GM23338 (cell line): ENCODE data around the gene MAPT. TPM values are rescaled to one million over a fixed set of nuclear protein-coding genes. Genes with fewer than 3 reads are reported as not detected.

Experiments
- ATAC-seq: fragments of 200-7000 bp; cut with Tn5 transposase; 3 replicates; pipeline ENCODE4 v1.9.1; 2020
- DNase-seq: peaks from one replicate; pipeline ENCODE4 v3.0.0-alpha.2; 2015; ENCODE audit warnings: low spot score
- H2AFZ ChIP-seq: fragments of 200-600 bp; sonication (generic); 2 replicates; pipeline ENCODE4 v1.8.0; 2016; ENCODE audit warnings: antibody characterized with exemption, mild to moderate bottlenecking, moderate library complexity
- H3F3A ChIP-seq: fragments of 200-600 bp; sonication (generic); replicated peaks from 2 replicates; pipeline ENCODE4 v1.8.0; 2017; ENCODE audit warnings: antibody characterized with exemption, mixed run types, low read depth
- H3K27ac ChIP-seq: fragments of 200-600 bp; sonication (generic); 2 replicates; pipeline ENCODE4 v1.6.1; 2016; ENCODE audit warnings: low read depth
- H3K27me3 ChIP-seq: fragments of 200-600 bp; sonication (generic); 2 replicates; pipeline ENCODE4 v1.8.0; 2016; ENCODE audit warnings: mild to moderate bottlenecking, mixed run types, moderate library complexity; ENCODE audit not compliant: insufficient read depth
- H3K36me3 ChIP-seq: fragments of 200-600 bp; sonication (generic); 2 replicates; pipeline ENCODE4 v1.8.0; 2016; ENCODE audit warnings: mild to moderate bottlenecking; ENCODE audit not compliant: insufficient read depth
- H3K4me1 ChIP-seq: fragments of 200-600 bp; sonication (generic); 2 replicates; pipeline ENCODE4 v1.8.0; 2016; ENCODE audit warnings: mild to moderate bottlenecking, moderate library complexity; ENCODE audit not compliant: insufficient read depth
- H3K4me2 ChIP-seq: fragments of 200-600 bp; sonication (generic); 2 replicates; pipeline ENCODE4 v1.7.1; 2017; ENCODE audit warnings: mixed run types
- H3K4me3 ChIP-seq: fragments of 200-600 bp; sonication (generic); 2 replicates; pipeline ENCODE4 v1.6.1; 2016; ENCODE audit warnings: mixed run types
- H3K79me2 ChIP-seq: fragments of 200-600 bp; sonication (generic); replicated peaks from 2 replicates; pipeline ENCODE4 v1.8.0; 2017; ENCODE audit warnings: mild to moderate bottlenecking; ENCODE audit not compliant: insufficient read depth
- H3K9me2 ChIP-seq: fragments of 200-600 bp; sonication (generic); 2 replicates; pipeline ENCODE4 v1.8.0; 2017; ENCODE audit not compliant: insufficient read depth
- H4K20me1 ChIP-seq: fragments of 200-600 bp; sonication (generic); replicated peaks from 2 replicates; pipeline ENCODE4 v1.8.0; 2017; ENCODE audit warnings: mild to moderate bottlenecking; ENCODE audit not compliant: insufficient read depth
- H3K27ac Mint-ChIP-seq: 2 replicates; pipeline ENCODE4 v1.8.0; 2020; ENCODE audit warnings: inconsistent platforms, mild to moderate bottlenecking, moderate library complexity, mixed read lengths
- H3K27me3 Mint-ChIP-seq: 3 replicates; pipeline ENCODE4 v1.8.0; 2022; ENCODE audit warnings: low read depth, mild to moderate bottlenecking, moderate library complexity, mixed read lengths, inconsistent platforms; ENCODE audit not compliant: insufficient read depth, poor library complexity
- H3K36me3 Mint-ChIP-seq: 3 replicates; pipeline ENCODE4 v1.8.0; 2021; ENCODE audit warnings: low read depth, mild to moderate bottlenecking, inconsistent platforms, moderate library complexity, mixed read lengths
- H3K4me1 Mint-ChIP-seq: 3 replicates; pipeline ENCODE4 v1.8.0; 2020; ENCODE audit warnings: mild to moderate bottlenecking, inconsistent platforms, mixed read lengths
- H3K4me3 Mint-ChIP-seq: 3 replicates; pipeline ENCODE4 v1.8.0; 2021; ENCODE audit warnings: moderate library complexity, mild to moderate bottlenecking, inconsistent platforms, mixed read lengths
- H3K9me3 Mint-ChIP-seq: 3 replicates; pipeline ENCODE4 v1.8.0; 2020; ENCODE audit warnings: moderate library complexity, mild to moderate bottlenecking, inconsistent platforms, mixed read lengths
- CREB1 ChIP-seq: fragments of 250-450 bp; sonication (Bioruptor Pico); IDR thresholded peaks from 2 replicates; pipeline ENCODE4 v1.5.0; 2020; ENCODE audit warnings: low read depth, mild to moderate bottlenecking, moderate library complexity
- EZH2 ChIP-seq: fragments of 200-600 bp; sonication (generic); IDR thresholded peaks from one replicate; pipeline ENCODE4 v1.8.0; 2017; ENCODE audit warnings: antibody characterized with exemption, mild to moderate bottlenecking, low read depth; ENCODE audit not compliant: unreplicated experiment
- EZH2phosphoT487 ChIP-seq: fragments of 200-600 bp; sonication (generic); IDR thresholded peaks from one replicate; pipeline ENCODE4 v1.8.1; 2018; ENCODE audit warnings: antibody characterized with exemption; ENCODE audit not compliant: unreplicated experiment
- JUNB ChIP-seq: IDR thresholded peaks from one replicate; pipeline ENCODE4 v1.6.1; 2016; ENCODE audit warnings: antibody characterized with exemption; ENCODE audit not compliant: unreplicated experiment
- NANOG ChIP-seq: IDR thresholded peaks from 2 replicates; pipeline ENCODE4 v1.6.1; 2016; ENCODE audit warnings: antibody characterized with exemption, borderline replicate concordance
- STAT1 ChIP-seq: IDR thresholded peaks from one replicate; pipeline ENCODE4 v1.6.1; 2016; ENCODE audit warnings: antibody characterized with exemption; ENCODE audit not compliant: unreplicated experiment
- ZNF331 ChIP-seq: fragments of 250-450 bp; sonication (Bioruptor Pico); IDR thresholded peaks from 2 replicates; pipeline ENCODE4 v1.5.0; 2020; ENCODE audit warnings: low read depth, mild to moderate bottlenecking, moderate library complexity
- polyA plus RNA-seq: library from polyadenylated mRNA; unstranded; fragments of >200 nt; fragmentation: Nextera tagmentation; extraction: Ambion mirVana; gene quantifications from 2 replicates; pipeline ENCODE4 v1.2.1, GENCODE V29; 2016
- total RNA-seq: library from RNA; depleted of rRNA; stranded (reverse); fragments of >200 nt; shearing (Covaris generic); gene quantifications from 2 replicates; pipeline ENCODE4 v1.2.3, GENCODE V29; 2014
- TF ChIP-seq, protein P1 (sequence below): IDR thresholded peaks from 2 replicates; pipeline ENCODE4 v1.6.1; 2016; ENCODE audit warnings: antibody characterized with exemption
- TF ChIP-seq, protein P2 (sequence below), 2 experiments: fragments of 200-600 bp in 1 of 2; sonication (generic) in 1 of 2; conservative IDR thresholded peaks; 2 replicates each; pipeline versions ENCODE4 v1.5.1 to v1.6.1; 2016 to 2017; ENCODE audit warnings: antibody characterized with exemption in 2 of 2, low read depth in 2 of 2, mild to moderate bottlenecking in 2 of 2, moderate library complexity in 1 of 2
- TF ChIP-seq, protein P3 (sequence below): IDR thresholded peaks from one replicate; pipeline ENCODE4 v1.6.1; 2018; ENCODE audit warnings: antibody characterized with exemption; ENCODE audit not compliant: unreplicated experiment

The MAPT gene
- total and polyA plus RNA-seq, 2 experiments from 2014 or later: 1.1 to 2.1 TPM

DNA sequence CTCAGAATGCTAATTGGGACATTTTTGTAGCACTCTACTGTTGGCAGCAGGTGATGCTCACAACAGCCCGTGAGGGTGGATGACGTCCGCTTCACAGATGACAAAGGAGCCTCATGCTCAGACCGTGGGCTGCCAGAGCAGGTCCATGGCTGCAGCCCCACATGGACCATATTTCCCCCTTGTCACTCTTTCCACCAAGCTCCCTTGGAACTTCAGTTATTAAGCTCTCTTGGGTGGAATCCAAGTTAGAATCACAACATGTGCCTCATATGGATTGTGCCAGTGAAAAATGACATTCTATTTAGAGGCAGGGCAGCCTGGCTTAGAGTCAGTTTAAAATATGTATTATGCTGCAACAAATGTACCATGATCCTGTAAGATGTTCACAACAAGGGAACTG is 71.5 kb downstream of the MAPT start:
- ATAC-seq (no peak), DNase-seq (no peak)
- Histone ChIP-seq H3F3A (no peaks in the 10 kb centered on the region), H3K4me1 (no peaks in the 10 kb centered on the region), H3K79me2 (no peaks in the 10 kb centered on the region), H3K4me3 (no peak overlapping the region), H3K27me3 (no peaks in the 10 kb centered on the region), H3K36me3 (no peaks in the 10 kb centered on the region), H3K4me2 (no peak overlapping the region), H3K9me2 (0 out of 2 replicates have a peak, but pooled peaks cover 12% of the 10 kb centered on the region), H4K20me1 (no peaks in the 10 kb centered on the region), H2AFZ (no peak overlapping the region), H3K27ac (no peak overlapping the region)
- H3K27ac Mint-ChIP-seq: no peak overlapping the region
- H3K4me3 Mint-ChIP-seq: no peak overlapping the region
- H3K4me1 Mint-ChIP-seq: no peaks in the 10 kb centered on the region
- H3K9me3 Mint-ChIP-seq: no peaks in the 10 kb centered on the region; the same call in 2 of the 3 replicates
- no peaks in the 10 kb centered on the region for H3K27me3 Mint-ChIP-seq
- TF ChIP-seq STAT1 (no peak), EZH2phosphoT487 (no peak), NANOG (no peak), EZH2 (no peak)
- TF ChIP-seq, protein P1, sequence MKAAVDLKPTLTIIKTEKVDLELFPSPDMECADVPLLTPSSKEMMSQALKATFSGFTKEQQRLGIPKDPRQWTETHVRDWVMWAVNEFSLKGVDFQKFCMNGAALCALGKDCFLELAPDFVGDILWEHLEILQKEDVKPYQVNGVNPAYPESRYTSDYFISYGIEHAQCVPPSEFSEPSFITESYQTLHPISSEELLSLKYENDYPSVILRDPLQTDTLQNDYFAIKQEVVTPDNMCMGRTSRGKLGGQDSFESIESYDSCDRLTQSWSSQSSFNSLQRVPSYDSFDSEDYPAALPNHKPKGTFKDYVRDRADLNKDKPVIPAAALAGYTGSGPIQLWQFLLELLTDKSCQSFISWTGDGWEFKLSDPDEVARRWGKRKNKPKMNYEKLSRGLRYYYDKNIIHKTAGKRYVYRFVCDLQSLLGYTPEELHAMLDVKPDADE: no peak
- no peaks in the 10 kb centered on the region for H3K36me3 Mint-ChIP-seq

DNA sequence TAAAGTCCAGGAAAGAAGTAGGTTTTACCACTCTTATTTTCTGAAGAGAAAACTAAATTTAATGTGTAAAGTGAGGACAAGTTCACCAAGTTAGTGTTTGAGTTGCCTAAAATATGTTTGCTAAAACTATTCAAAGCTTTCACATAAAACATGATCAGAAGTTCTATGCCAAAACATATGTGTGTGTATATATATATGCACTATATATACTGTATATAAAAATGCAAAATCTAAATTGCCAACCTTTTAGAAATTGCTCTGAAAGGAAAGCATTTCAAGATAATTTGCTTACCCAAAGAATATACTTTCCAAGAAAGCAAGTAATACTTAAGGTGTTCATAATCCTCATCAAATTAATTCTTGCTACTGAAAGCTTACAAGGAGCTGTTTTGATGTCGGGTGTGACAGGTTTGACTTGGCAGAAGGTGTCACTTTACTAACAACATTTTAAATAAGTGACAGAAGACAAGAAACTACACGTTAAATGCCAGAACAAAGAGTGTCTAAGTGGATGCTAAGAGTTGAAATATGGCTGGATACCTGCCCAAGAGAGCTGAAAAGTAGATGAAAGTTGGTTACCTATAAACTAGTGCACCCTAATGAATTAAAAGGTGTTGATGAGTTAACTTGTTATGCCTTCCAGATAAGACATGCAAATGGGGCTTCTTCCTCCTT is 72.4 kb downstream of the MAPT start:
- H3K9me3 Mint-ChIP-seq: no peaks in the 10 kb centered on the region; the same call in 2 of the 3 replicates
- 0 out of 2 replicates have a peak, but pooled peaks cover 16% of the 10 kb centered on the region for H3K9me2 ChIP-seq
- H3K27ac Mint-ChIP-seq: no peak overlapping the region
- no peak overlapping the region for H3K4me2 ChIP-seq
- H3K36me3 ChIP-seq: no peaks in the 10 kb centered on the region
- ATAC-seq: no peak
- H2AFZ ChIP-seq: no peak overlapping the region
- H3F3A ChIP-seq: no peaks in the 10 kb centered on the region
- H4K20me1 ChIP-seq: no peaks in the 10 kb centered on the region
- H3K36me3 Mint-ChIP-seq: no peaks in the 10 kb centered on the region
- H3K4me3 ChIP-seq: no peak overlapping the region
- no peaks in the 10 kb centered on the region for H3K27me3 ChIP-seq
- H3K4me1 Mint-ChIP-seq: no peaks in the 10 kb centered on the region
- no peak for TF ChIP-seq CREB1 (CRISPR knock-in tag)
- TF ChIP-seq, protein P2, sequence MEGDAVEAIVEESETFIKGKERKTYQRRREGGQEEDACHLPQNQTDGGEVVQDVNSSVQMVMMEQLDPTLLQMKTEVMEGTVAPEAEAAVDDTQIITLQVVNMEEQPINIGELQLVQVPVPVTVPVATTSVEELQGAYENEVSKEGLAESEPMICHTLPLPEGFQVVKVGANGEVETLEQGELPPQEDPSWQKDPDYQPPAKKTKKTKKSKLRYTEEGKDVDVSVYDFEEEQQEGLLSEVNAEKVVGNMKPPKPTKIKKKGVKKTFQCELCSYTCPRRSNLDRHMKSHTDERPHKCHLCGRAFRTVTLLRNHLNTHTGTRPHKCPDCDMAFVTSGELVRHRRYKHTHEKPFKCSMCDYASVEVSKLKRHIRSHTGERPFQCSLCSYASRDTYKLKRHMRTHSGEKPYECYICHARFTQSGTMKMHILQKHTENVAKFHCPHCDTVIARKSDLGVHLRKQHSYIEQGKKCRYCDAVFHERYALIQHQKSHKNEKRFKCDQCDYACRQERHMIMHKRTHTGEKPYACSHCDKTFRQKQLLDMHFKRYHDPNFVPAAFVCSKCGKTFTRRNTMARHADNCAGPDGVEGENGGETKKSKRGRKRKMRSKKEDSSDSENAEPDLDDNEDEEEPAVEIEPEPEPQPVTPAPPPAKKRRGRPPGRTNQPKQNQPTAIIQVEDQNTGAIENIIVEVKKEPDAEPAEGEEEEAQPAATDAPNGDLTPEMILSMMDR (conservative IDR thresholded peaks at IDR 0.05; ENCODE audit: low read depth in 2 of 2): no peak
- no peak for TF ChIP-seq STAT1
- no peak for TF ChIP-seq EZH2
- no peak for TF ChIP-seq JUNB
- TF ChIP-seq, protein P1: no peak
- TF ChIP-seq, protein P3, sequence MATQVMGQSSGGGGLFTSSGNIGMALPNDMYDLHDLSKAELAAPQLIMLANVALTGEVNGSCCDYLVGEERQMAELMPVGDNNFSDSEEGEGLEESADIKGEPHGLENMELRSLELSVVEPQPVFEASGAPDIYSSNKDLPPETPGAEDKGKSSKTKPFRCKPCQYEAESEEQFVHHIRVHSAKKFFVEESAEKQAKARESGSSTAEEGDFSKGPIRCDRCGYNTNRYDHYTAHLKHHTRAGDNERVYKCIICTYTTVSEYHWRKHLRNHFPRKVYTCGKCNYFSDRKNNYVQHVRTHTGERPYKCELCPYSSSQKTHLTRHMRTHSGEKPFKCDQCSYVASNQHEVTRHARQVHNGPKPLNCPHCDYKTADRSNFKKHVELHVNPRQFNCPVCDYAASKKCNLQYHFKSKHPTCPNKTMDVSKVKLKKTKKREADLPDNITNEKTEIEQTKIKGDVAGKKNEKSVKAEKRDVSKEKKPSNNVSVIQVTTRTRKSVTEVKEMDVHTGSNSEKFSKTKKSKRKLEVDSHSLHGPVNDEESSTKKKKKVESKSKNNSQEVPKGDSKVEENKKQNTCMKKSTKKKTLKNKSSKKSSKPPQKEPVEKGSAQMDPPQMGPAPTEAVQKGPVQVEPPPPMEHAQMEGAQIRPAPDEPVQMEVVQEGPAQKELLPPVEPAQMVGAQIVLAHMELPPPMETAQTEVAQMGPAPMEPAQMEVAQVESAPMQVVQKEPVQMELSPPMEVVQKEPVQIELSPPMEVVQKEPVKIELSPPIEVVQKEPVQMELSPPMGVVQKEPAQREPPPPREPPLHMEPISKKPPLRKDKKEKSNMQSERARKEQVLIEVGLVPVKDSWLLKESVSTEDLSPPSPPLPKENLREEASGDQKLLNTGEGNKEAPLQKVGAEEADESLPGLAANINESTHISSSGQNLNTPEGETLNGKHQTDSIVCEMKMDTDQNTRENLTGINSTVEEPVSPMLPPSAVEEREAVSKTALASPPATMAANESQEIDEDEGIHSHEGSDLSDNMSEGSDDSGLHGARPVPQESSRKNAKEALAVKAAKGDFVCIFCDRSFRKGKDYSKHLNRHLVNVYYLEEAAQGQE: no peak
- no peak for TF ChIP-seq ZNF331 (CRISPR knock-in tag)
- no peak for TF ChIP-seq EZH2phosphoT487
- no peaks in the 10 kb centered on the region for H3K79me2 ChIP-seq
- H3K4me1 ChIP-seq: no peaks in the 10 kb centered on the region
- H3K27ac ChIP-seq: no peak overlapping the region
- no peaks in the 10 kb centered on the region for H3K27me3 Mint-ChIP-seq
- DNase-seq: no peak
- no peak overlapping the region for H3K4me3 Mint-ChIP-seq
